ENCODE measurements around the gene ARHGEF4.

ARHGEF4 gene

GRCh38 chr2:130908832-130909231 lies 72.1 kb downstream of the ARHGEF4 start:
- H3K4me3 ChIP-seq (ENCODE audit: low read depth, low read length), result no peak overlapping the region
- DNase-seq (ENCODE audit: low read depth), result no peak

- no peak for DNase-seq (ENCODE audit: low read depth)
- no peak overlapping the region for H3K4me3 ChIP-seq (ENCODE audit: low read depth, low read length)
Measured at GRCh38 chr2:130910931-130911330, 74.2 kb downstream of the ARHGEF4 start.

- DNase-seq (ENCODE audit: low read depth), result no peak
- no peak overlapping the region for H3K4me3 ChIP-seq (ENCODE audit: low read depth, low read length)
Measured at GRCh38 chr2:130911482-130911881, 74.8 kb downstream of the ARHGEF4 start.

- no peak overlapping the region for H3K4me3 ChIP-seq (ENCODE audit: low read depth, low read length)
- no peak for DNase-seq (ENCODE audit: low read depth)
Measured at GRCh38 chr2:130911996-130912395, 75.3 kb downstream of the ARHGEF4 start.

- no peak overlapping the region for H3K4me3 ChIP-seq (ENCODE audit: low read depth, low read length)
- no peak for DNase-seq (ENCODE audit: low read depth)
Measured at GRCh38 chr2:130912471-130912870, 75.8 kb downstream of the ARHGEF4 start.

GRCh38 chr2:130913891-130914290 lies 77.2 kb downstream of the ARHGEF4 start:
- no peak for DNase-seq (ENCODE audit: low read depth)
- H3K4me3 ChIP-seq (ENCODE audit: low read depth, low read length), result no peak overlapping the region

- H3K4me3 ChIP-seq (ENCODE audit: low read depth, low read length), result no peak overlapping the region
Measured at GRCh38 chr2:130915149-130915548, 78.4 kb downstream of the ARHGEF4 start.

GRCh38 chr2:130915595-130916437 lies 79.1 kb downstream of the ARHGEF4 start:
- H3K4me3 ChIP-seq (ENCODE audit: low read depth, low read length), result no peak overlapping the region
- DNase-seq (ENCODE audit: low read depth), result no peak

More at GRCh38 chr2:130915149-130915548, 78.4 kb downstream of the ARHGEF4 start:
- no peak for DNase-seq (ENCODE audit: low read depth)

- no peak for DNase-seq (ENCODE audit: low read depth)
- H3K4me3 ChIP-seq (ENCODE audit: low read depth, low read length), result no peak overlapping the region
Measured at GRCh38 chr2:130916438-130916705, 79.7 kb downstream of the ARHGEF4 start.

GRCh38 chr2:130917006-130917688 lies 80.4 kb downstream of the ARHGEF4 start:
- no peak for DNase-seq (ENCODE audit: low read depth)
- no peak overlapping the region for H3K4me3 ChIP-seq (ENCODE audit: low read depth, low read length)

- H3K4me3 ChIP-seq (ENCODE audit: low read depth, low read length), result no peak overlapping the region
- no peak for DNase-seq (ENCODE audit: low read depth)
Measured at GRCh38 chr2:130918393-130918792, 81.7 kb downstream of the ARHGEF4 start.

GRCh38 chr2:130920415-130921163 lies 83.9 kb downstream of the ARHGEF4 start:
- H3K4me3 ChIP-seq (ENCODE audit: low read depth, low read length), result no peak overlapping the region
- DNase-seq (ENCODE audit: low read depth), result peak; percentile 6

GRCh38 chr2:130921164-130921476 lies 84.4 kb downstream of the ARHGEF4 start:
- no peak for DNase-seq (ENCODE audit: low read depth)
- H3K4me3 ChIP-seq (ENCODE audit: low read depth, low read length), result no peak overlapping the region

GRCh38 chr2:130922417-130922816 lies 85.7 kb downstream of the ARHGEF4 start:
- H3K4me3 ChIP-seq (ENCODE audit: low read depth, low read length), result no peak overlapping the region
- no peak for DNase-seq (ENCODE audit: low read depth)

- DNase-seq (ENCODE audit: low read depth), result no peak
- no peak overlapping the region for H3K4me3 ChIP-seq (ENCODE audit: low read depth, low read length)
Measured at GRCh38 chr2:130928385-130928784, 91.7 kb downstream of the ARHGEF4 start.

- H3K4me3 ChIP-seq (ENCODE audit: low read depth, low read length), result no peak overlapping the region
- DNase-seq (ENCODE audit: low read depth), result no peak
Measured at GRCh38 chr2:130930740-130931659, 94.3 kb downstream of the ARHGEF4 start.

- no peak overlapping the region for H3K4me3 ChIP-seq (ENCODE audit: low read depth, low read length)
- no peak for DNase-seq (ENCODE audit: low read depth)
Measured at GRCh38 chr2:130933501-130933900, 96.8 kb downstream of the ARHGEF4 start.

- no peak for DNase-seq (ENCODE audit: low read depth)
- no peak overlapping the region for H3K4me3 ChIP-seq (ENCODE audit: low read depth, low read length)
Measured at GRCh38 chr2:130936451-130936850, 99.7 kb downstream of the ARHGEF4 start.

- DNase-seq (ENCODE audit: low read depth), result no peak
- no peak overlapping the region for H3K4me3 ChIP-seq (ENCODE audit: low read depth, low read length)
Measured at GRCh38 chr2:130947967-130948366, 111.3 kb downstream of the ARHGEF4 start.

GRCh38 chr2:130949954-130950353 lies 113.2 kb downstream of the ARHGEF4 start:
- DNase-seq (ENCODE audit: low read depth), result no peak

More at GRCh38 chr2:130949954-130950353, 113.2 kb downstream of the ARHGEF4 start:
- H3K4me3 ChIP-seq (ENCODE audit: low read depth, low read length), result no peak overlapping the region
